C1 segment of cervical spinal cord (tissue), 14 donors: ENCODE results near the gene DET1.

Source experiments
- DNase-seq, 14 donors: peaks; one replicate each; lab custom pipeline; 2025; lab: John Stamatoyannopoulos, UW

The DET1 gene

DNA sequence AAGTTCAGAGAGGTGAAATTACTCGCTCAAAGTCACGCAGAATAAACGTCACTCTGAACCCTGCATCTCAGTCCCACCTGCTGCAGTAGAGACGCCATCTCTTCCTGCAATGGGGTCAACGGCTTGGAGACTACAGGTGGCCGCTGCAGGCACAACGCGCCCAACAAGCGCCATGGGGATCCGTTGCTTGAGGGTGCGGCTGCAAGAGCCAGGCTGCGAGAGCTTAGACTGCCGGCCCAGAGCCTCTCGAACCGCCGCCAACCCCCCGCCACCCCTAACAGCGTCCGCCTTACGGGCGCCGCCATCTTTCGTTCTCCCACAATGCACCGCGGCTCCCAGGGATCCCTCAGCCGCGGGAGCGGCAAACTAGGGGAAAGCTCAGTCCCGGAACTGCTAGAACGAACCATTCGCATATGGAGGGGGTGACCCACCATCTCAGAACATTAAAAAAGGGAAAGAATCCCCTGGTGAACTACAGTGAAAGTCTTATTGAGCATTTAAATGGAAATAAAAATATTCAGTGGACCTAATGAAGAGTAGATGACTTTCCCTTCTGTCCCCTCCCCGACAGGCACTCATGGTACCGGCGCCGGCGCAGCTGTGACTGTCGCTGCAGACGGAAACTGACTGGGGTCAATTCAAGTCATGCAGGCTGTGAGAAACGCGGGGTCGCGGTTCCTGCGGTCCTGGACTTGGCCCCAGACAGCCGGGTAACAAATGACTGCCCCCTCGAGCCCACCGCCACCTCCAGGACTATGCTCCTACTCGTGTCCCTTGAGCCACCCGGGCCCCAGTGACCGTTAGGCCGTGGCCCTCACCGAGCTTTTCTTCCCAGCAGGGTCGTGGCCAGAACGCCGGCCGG lies 79.2 kb downstream of the DET1 start, which contains the start of the genes MRPL46 and MRPS11:
Gene MRPL46, minus strand, starts transcription at position 316 of the 862 bp plus-strand sequence. Its CDS starts 11 bp downstream, at position 305.
Gene MRPS11, plus strand, starts transcription at position 636 of the 862 bp plus-strand sequence. Its CDS starts 10 bp downstream, at position 646.
- DNase-seq, result peak; percentile 17 to 96 (median 88)

DNA sequence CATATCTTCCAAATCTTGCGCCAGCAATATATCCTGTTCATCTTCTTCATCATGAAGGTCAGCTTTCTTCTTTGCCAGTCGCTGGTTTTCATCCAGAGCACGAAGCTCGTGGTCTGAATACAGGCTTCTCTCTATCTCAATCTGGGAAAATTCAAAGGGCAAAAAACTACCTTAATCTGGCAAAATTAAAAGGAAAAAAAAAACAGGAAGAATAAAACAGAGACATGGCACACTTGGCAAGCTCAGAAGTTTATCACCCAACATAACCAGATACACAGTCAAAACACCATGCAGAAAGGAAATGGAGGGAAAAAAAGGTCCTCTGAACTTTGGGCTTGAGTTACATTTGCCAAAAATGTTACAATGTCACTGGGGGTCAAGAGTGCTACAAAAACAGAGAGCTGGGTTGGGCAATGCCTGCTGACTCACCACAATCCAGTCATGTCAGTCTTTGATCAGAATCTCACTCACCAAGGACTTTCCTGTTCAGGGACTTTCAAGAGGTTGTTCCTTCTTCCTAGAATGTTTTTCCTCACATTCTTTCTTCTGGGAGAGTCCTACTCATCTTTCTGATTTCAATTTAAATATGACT lies 80.8 kb downstream of the DET1 start:
- no peak for DNase-seq

DNA sequence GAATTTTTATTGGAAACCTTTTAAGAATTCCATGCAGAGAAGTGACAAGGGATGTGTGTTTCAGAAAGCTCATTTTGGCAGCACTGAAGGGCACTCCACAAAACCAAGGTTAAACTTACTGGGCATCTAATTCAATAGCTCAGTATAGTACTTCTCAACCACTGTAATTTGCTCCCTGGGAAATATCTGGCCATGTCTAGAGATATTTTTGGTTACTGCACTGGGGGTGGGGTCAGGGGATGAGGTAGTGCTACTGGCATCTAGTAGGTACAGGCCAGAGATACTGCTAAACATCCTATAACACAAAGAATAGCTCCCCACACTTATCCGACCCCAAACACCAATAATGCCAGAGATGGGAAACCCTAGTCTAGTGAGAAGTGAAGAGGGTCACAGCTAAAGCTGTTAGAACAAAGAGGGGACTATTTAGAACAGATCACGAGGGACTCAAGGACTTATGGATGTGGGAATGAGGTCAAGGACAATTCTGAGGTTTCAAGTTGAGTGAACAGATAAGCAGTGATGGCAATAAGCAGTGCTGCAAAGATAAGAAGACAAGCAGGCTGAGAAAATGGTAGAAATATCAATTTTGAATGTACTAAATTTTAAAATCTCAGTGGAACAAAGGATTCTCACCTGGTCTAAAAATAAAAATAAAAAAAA lies 82.5 kb downstream of the DET1 start:
- no peak for DNase-seq
